Suppressor macrophage treated with lipopolysaccharide for 1 hour (primary cell): ENCODE results near the gene TBC1D9B.

Source experiments
- DNase-seq, 3 donors: peaks; one replicate each; pipeline ENCODE4 v3.0.0-alpha.2; 2020 to 2022

The TBC1D9B gene

DNA sequence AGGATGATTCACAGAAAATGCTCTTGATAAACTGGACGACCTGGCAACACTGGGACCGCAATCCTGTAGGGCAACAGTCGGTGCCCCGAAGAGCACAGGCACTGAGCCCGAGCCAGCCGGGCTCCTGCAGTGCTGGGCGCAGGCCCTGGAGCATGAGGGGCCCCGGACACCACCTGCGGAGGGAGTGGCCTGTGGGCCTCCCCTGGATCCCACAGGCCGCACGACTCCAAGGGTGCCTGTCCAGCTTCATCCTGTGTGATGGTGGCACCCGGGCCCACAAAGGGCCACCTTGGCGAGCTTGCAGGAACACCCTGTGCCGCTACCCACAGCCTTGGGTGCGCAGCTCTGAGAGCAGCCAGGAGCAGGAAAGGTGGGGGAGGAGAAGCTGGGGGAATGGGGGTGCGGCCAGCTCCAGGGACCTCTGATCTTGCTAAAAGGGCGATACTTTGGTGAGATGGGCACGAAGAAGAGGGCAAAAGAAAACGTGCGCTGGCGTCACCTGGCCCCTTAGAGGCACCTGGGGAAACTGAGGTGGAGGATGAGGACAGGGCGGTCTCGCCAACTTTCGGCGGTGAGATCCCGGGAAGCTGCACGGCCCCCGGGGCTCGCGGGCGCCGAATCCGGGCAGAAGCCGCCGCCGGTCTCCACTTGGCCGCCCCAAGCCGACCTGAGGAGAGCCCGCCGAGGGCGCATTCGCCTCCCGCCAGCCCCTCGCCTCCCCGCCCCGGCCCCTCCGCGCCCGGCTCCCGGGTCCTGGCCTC, 722 bp downstream of the TBC1D9B start:
- DNase-seq, result peak in 2 of 3 donors; percentile 18 to 44

DNA sequence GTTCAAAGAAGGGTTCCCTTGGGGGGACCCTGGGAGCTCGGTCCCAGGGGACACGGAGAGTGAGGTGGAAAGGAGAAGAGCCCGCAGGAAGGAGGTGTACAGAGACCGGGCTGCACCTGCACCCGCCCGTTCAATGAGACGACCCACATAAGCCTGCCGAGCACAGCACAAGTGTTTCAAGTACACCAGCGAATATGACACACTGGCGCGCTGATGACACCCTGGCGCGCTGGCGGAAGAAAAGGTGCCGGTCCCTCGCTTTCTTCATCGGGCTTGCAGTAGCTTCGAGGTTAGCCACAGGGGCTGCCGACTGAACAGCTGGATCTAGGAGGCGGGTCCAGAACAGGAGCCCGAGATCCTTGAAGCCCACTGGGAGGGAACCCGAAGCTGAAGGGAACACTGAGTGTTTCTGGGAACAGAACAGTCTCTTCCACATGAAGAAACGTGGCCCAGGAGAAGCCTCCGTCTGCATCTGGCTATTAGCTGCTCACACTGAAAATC, 1.4 kb downstream of the TBC1D9B start:
- peak in 2 of 3 donors; percentile 6 to 13 for DNase-seq

DNA sequence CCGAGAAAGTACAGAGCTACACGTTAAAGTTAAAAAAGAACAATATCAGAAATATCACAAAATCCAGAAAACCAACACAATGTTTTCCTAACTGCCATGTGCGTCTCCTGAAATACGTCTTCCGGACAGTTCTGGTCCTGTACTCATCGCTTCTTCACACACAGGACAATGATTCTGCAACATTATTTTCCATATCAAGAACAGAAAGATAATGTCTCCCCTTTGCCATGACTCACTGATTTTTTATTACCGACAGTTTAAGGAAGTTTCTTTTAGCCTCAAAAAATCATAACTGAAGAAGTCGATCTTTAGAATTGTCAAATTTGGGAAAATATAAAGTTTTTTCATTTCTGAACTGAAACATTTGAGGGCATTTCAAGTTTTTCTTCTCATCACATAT, 2.5 kb downstream of the TBC1D9B start:
- peak; percentile 24 to 59 (median 45) for DNase-seq

DNA sequence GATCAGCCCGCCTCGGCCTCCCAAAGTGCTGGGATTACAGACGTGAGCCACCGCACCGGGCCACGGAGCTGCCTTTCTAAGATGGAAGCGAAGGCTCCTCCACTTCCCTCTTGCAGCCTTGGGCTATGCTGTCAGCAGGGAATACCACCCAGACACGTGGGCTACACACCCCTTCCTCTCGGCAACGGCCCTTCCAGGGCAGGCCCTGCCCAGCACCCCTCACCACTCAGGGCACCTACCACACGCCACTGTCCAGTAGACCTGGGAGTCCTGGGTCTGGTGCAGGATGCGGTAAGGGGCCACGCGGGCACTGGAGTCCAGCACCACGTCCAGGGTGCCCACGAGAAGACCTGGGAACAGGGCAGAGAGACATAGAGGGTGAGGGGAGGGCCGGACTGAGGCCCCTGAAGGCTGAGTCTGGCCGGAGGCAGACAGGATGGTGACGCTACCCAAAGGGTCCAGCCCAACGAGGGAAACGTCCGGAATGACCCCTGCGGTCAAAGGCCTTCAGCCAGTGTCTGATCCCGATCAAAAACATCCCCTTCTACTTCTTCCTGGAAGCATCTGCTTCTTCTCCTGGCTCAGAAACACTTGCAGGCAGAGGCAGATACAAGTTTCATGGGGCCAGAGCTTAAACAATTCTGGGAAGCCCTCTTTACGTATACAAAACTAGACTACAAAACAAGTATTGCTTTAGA, 3.1 kb downstream of the TBC1D9B start:
- no peak for DNase-seq

DNA sequence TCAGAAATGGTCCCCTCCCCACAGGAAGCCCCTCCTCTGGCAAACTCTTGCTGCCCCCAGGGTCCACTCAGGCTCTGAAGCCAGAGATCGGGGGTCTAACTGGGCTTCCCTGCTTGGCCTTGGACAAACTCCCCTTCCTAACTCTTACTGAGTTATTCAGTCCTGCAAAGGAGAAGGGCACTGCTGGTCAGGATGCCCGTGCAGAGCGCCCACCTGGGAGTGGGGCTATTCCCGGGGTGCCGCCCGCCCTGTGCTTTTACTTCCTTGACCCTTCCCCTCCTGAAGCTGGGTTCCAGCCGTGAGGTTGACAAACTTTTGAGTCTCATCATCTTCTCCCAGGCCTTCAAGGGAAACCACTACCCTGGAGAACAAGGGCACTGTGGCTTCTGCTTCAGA, 4.9 kb downstream of the TBC1D9B start:
- no peak for DNase-seq

DNA sequence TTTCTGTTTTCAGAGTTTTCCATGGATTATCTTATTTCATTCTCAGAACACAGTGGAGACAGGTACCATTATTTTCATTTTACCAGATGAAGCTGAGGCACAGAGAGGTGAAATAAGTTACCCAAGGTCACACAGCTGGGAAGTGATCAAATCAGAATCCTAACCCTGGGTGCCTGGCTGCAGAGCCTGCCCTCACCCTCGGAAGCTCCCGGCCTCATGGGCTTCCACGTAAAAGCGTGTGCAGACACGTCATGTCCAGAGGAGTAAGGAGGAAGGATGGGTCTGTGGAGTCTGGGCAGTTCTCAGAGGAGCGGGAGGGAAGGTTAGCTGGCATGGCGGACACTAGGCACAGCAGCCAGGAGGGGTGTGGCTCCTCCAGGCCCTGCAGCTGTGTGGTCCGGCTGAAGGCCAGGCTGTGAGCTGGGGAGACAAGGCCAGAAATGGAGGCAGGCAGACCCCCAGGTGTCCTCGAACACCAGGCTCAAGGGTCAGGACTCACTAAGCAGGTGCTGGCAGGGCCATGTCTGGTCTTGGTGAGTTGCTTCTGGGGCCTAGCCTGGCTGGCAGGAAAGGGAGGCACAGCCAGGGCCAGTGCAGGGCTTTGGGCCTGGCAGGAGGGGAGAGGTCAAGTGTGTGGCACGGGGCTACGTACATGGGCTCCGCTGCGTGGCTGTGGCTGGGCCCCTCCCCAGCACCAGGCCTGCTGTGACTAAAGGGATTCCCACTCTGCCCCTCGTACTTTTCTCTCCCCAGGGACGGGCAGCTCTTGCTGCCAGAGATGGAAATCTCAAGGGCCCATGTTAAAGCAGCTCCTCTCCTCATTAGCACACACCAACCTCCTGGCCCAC, 5.6 kb downstream of the TBC1D9B start:
- DNase-seq, result no peak

DNA sequence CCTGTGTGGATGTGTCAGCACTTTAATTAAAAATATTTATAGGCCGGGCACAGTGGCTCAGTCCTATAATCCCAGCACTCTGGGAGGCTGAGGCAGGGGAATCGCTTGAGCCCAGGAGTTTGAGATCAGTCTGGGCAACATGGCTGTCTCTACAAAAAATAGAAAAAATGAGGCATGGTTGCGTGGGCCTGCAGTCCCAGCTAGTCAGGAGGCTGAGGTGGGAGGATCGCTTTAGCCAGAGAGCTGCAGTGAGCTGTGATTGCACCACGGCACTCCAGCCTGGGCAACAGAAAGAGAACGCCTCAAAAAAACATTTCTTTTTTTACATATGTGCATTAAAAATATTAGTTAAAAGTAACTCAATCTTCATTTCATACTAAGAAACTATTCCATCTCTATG, 6.2 kb downstream of the TBC1D9B start:
- peak in 1 of 3 donors; percentile 12 for DNase-seq

DNA sequence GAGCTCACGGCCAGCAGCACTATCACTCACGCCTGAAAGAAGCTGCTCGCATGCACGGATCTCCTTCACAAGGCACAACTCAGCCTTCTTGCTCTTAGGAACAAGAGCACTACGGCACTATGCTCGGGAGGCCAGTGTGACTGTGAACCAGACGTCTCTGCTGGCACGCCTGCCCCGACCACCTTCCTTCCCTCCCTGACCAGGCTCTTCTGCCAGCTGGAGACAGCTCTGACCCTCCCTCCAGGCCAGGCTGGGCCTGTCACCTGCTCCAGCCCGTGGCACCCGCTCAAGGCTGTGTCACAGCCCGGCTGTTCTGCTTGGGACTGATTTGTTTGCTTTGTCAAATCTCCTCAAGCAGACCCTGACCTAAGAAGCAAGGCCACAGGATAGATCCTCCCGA, 7.0 kb downstream of the TBC1D9B start:
- no peak for DNase-seq

DNA sequence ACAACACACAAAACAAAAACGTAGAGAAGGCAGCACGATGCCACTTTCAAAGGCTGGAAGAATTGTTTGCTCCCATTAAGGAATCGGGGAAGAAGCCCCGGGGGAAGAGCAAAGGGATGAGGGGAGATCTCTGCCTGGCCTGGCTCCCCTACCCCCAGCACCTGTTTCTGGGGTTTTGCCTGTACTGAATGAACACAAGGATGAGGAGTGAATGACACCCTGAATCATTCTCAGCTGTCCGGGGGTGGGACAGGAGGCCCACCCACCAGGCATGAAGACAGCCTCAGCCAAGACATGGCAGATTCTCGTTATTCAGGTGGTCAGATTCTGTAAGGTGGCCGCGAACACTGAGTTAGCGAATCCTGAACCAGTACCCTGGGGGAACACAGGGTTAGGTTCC, 7.5 kb downstream of the TBC1D9B start:
- DNase-seq, result no peak

DNA sequence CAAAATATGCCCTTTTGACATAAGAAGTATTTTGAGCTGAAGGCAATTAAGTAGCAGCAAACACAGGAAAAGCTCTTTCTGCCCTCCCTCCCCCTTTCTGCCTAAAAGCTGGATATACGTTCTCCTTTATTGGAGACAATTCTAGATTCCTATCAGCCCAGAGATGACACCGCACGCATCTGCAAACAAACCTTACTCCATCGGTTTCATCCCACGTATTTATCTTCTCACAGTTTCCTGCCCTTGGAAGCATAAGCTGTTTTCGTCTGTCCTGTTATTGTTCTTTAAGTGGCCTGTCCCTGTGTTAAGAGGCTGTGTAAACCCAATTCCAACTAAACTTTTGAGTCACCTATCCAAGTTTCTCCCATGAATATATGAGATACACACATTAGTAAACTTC, 11.8 kb downstream of the TBC1D9B start:
- DNase-seq, result no peak

DNA sequence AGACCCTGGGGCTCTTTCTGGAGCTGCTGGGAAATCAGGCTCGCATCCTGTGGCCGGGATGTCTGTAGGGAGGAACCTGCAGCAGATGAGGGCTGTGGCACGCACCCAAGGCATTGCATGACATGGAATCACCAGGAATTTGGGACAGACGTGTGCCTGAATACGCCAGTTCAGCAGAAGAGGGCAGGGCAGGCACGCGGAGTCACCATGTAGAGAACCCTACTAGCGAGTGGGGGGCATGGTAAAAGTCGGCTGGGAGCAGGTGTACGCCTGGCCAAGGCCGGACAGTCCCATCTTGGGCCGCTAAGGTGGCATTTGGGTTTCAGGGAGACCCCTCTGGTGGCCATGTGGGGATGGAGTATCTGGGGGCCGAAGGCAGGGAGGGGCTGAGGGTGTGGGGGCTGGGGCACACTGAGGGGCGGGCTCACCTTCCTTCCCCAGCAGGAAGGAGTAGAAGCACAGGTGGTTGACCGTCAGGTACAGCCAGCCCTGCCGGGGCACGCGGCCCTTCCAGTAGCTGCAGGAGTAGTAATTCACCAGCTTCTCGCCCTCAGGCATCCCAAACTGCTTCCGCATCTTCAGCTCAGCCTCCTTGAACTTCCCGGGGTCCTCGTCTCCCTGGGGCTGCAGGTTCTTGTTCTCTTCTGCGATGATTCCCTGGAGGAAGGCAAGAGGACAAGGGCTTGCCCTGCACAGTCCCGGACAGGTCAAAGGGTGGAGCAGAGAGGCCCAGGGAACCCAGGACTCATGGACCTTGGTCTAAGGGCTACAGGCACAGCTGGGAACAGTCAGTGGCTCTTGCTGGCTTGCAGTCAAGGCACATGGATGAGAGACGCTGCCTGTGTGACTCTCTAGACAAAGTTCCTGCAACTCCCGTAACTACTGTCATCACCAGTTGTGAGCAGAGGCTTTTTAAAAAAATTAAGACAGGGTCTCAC, 13.5 kb downstream of the TBC1D9B start:
- DNase-seq, result no peak

DNA sequence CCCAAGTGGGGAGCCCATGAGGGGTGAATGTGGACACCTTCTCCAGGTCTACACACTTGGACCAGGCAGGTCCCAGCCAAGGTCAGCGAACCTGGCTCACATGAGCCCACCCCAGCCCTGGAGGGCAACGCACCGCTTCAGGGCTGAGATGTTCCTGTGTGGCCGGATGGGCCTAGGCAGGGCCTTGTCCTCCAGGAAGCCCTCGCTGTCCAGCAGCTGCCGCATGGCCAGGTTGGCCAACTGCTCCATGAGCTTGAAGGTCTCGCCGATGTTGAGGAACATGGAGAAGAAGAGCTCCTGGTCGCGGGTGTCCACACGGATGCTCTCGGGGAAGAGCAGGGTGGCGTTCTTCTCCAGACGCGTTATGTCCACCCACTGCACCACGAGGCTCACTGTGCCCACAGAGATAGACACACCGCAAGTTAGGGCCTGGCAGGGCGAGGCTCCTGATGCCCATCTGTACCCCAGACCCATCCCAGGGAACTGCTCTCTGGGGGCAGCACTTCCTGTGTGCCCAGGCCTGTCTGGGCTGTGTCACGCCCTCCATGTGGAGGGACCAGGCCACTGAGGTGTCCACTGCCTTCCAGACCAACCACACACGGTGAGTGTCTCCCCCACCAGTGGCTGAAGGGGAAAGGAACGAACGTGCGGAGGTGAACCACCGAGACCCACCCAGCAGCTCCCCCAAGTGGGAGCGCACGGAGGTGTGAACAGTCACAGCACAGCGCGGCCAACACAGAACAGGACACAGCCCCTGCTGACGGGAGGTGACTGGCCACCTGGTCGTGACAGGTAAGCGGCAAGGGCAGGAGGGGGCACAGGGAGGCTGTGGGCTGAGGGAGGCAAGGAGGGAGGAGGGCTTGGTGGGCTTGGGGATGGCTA, 14.4 kb downstream of the TBC1D9B start:
- no peak for DNase-seq

DNA sequence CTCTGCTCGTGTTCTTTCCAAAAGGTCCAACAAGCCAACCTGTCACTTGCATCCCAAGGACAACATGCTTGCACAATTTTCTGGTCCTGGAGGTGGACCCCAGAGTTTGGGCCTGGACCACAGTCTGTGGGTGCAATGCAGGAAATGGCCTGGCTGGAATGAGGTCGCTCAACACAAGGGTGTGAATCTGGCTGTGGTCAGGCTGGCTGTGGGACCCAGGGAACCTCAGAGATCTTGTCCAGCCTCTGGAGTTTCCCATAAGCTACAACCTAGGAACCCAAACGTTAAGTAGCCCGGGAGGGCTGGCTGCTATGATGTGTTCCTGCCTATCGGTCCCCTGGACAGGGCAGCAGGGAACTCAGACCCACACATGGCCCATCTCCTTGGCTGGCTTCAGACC, 15.4 kb downstream of the TBC1D9B start:
- no peak for DNase-seq

DNA sequence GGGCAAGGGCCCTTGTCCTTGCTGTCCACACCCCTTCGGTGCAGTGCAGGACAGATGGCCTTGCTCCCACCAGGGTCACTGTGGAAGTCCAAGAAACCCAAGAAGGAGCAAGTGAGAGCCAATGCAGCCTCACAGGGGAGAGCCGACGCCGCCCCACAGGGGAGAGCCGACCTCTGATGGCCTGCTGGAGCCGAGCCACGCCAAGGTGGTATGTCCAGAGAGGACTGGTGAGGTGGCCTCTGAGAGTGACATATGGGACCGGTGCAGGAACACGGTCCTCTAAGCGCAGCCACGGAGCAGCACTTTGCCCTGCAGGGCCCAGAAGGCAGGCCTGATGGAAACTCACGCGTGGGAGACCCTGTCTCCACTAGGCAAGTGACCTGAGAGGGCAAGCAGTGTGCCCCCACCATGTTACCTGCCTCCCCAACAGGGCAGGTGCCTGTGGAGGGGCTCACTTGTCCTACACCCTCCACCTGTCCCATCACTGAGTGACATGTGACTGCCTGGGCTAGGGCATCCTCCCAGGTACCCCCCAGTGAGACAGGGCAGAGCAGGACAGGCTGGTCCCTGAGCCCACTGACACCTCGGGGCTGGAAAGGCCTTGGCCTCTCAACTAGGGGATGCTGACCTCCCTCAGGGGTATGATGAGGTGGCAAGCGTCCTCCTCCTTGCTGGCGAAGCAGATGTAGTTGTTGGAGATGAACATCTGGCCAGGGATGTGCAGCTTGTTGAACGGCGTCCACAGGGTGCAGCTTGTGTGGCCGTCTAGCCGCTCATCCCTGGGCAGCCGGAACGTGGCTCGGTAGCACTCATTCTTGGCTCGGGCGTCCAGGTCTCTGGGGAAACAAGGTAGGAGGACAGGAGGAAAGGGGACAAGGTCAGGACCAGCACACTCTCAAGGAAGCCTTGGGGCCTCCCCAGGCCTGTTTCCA, 16.7 kb downstream of the TBC1D9B start:
- no peak for DNase-seq

DNA sequence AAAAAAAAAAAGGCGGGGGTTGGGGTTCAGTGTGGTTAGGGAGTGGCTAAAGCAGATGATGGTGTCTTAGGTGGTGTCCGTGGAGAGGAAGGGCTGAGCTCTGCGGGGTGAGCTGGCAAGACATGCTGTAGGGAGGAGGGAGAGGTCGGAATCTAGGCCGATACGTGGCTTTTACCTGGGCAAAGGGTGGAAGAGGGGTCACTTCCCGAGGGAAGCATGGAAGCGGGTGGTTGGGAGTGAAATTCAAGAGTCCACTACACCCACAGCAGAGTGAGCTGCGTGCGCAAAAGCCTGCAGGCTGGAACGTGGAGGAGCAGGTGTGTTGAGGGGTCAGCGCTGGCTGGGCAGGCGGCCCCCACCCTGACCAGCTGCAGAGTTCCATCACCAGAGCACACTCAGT, 17.8 kb downstream of the TBC1D9B start:
- DNase-seq, result no peak

DNA sequence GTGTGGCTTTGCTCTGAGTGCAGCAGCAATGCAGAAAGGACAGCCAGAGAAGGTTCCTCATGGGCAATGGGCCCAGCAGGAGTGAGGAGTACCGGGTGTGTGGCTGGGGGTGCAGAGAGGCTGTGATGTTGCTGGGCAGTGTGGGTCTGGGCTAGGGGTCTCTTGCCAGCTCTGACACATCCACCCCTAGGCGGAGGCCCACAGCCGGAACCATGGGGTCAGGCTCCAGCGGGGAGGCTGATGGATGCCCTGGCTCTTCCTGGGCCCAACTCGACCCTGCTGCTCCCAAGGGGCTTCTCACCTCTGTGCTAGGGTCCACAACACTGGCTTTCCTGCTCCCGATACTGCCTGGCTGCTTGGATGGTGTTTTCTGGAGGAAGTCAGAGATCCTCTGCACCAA, 19.9 kb downstream of the TBC1D9B start:
- DNase-seq, result no peak

DNA sequence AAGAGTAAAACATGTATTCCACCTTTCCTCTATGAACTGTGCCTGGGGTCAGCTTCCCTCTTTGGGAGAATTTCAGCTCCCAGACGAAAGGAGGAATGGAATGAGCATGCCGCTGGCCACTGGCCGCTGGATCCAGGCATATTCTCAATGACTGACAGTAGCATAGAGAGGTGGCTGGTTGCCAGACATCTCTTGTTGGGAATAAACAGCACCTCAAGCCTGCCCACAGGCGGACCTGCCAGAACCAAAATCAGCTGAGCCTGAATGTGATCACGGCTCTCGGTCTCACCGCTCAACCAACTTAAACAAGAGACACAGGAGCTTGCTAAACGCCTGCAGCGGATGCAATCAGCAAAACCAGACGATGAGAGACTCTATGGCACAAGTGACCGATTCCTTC, 20.6 kb downstream of the TBC1D9B start:
- no peak for DNase-seq

DNA sequence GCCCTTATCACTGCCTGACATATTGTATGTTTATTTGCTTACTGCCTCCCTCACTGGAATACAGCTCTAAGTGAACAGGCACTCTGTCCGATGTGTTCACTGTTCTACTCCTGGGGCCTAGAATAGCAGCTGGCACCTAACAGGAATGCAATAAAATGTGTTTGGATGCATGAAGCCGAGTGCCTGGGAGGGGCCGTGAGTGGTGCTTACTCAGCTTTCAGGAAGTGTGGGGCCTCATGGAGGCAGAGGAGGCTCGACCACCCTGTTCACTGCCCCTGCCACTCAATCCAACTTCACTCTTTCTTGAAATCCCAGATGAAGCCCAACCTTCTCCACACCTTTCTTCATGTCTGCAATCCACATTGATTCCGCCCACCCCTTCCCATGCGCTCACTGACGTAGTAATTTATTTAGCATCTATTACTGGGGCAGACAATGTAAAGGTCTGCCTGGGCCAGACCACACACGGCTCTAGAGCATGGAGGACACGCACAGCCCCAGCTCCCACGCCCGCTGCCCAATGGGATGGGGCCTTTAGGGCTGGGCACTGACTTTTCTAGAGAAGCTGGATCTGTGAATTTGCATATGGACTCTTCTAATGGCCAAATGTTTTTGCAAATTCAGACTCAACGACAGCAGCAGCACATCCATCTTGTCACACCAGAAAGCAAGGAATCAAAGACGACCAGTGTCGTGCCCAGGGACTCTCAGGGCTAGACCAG, 21.3 kb downstream of the TBC1D9B start:
- DNase-seq, result no peak

DNA sequence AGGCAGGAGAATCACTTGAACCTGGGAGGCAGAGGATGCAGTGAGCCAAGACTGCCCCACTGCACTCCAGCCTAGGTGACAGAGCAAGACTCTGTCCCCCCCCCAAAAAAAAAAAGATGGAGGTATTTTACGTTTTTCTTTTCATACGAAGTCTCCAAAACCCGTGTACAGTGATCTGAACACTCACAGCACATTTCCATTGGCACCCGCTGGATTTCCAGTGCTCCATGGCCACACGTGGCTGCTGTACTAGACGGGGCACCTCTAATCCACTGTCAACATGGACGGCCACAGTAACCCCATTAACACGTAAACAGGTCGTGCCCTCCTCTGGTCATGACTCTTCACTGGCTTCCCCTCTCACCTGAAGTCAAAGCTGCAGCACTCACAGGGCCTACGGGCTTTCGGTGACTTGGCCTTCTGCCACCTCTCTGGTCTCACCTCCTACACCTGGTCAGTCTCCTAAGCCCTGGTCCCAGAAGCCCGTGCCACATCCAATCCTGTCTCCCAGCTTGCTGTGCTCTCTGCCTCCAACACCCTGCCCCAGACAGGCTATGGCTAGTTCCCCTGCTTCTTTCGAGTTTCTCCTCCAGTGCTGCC, 22.1 kb downstream of the TBC1D9B start:
- DNase-seq, result no peak
